ENCODE data around the gene PLEKHM3. TPM values are rescaled to one million over a fixed set of nuclear protein-coding genes. Genes with fewer than 3 reads are reported as not detected.

The PLEKHM3 gene
- total RNA-seq, 6 donors from 2014 or later, result 16.4 to 56.3 (median 28.6) TPM

GRCh38 chr2:207996848-207997247, 28.5 kb downstream of the PLEKHM3 start:
- Histone ChIP-seq H3K9me3 (no peaks in the 10 kb centered on the region), H3K4me3 (no peak overlapping the region), H3K27ac (no peak overlapping the region), H3K4me1 (peaks cover 2 to 21% (median 16%) of the 10 kb centered on the region in 4 donors), H3K27me3 (no peaks in the 10 kb centered on the region), H3K36me3 (peaks cover 0 to 30% (median 0%) of the 10 kb centered on the region in 4 donors)
- DNase-seq, result no peak
- TF ChIP-seq POLR2AphosphoS5 (IDR thresholded peaks at IDR 0.05) (no peak), EP300 (IDR thresholded peaks at IDR 0.05) (no peak), CTCF (IDR thresholded peaks at IDR 0.05) (no peak), POLR2A (IDR thresholded peaks at IDR 0.05) (no peak)
- 59 to 71% methylated on average over 2 of the region's 2 CpGs for WGBS, 2 donors
- no peak for ATAC-seq (ENCODE audit: low FRiP score in 2 of 2)

GRCh38 chr2:207995887-207996286, 29.4 kb downstream of the PLEKHM3 start:
- Histone ChIP-seq H3K27ac (no peak overlapping the region), H3K9me3 (no peaks in the 10 kb centered on the region), H3K4me3 (no peak overlapping the region), H3K27me3 (no peaks in the 10 kb centered on the region), H3K4me1 (peaks cover 0 to 16% (median 13%) of the 10 kb centered on the region in 4 donors), H3K36me3 (peaks cover 0 to 22% (median 0%) of the 10 kb centered on the region in 4 donors)
- DNase-seq (no peak), ATAC-seq (ENCODE audit: low FRiP score in 2 of 2) (no peak)
- WGBS, 2 donors, result 47 to 54% methylated on average over 3 of the region's 3 CpGs
- TF ChIP-seq CTCF (IDR thresholded peaks at IDR 0.05), result no peak
- TF ChIP-seq POLR2A (IDR thresholded peaks at IDR 0.05), result no peak
- no peak for TF ChIP-seq POLR2AphosphoS5 (IDR thresholded peaks at IDR 0.05)
- no peak for TF ChIP-seq EP300 (IDR thresholded peaks at IDR 0.05)

GRCh38 chr2:207993151-207993763, 32.1 kb downstream of the PLEKHM3 start:
- DNase-seq (no peak), ATAC-seq (ENCODE audit: low FRiP score in 2 of 2) (peak in 1 of 2 donors; percentile 54)
- no peak for TF ChIP-seq POLR2AphosphoS5 (IDR thresholded peaks at IDR 0.05)
- no peak for TF ChIP-seq EP300 (IDR thresholded peaks at IDR 0.05)
- no peak for TF ChIP-seq POLR2A (IDR thresholded peaks at IDR 0.05)
- TF ChIP-seq CTCF (IDR thresholded peaks at IDR 0.05), result no peak
- 94 to 96% methylated on average over 4 of the region's 4 CpGs for WGBS, 2 donors
- peaks cover 0 to 16% (median 13%) of the 10 kb centered on the region in 4 donors for H3K4me1 ChIP-seq
- H3K27ac ChIP-seq, result no peak overlapping the region
- H3K4me3 ChIP-seq, result no peak overlapping the region
- no peaks in the 10 kb centered on the region for H3K27me3 ChIP-seq
- no peaks in the 10 kb centered on the region for H3K9me3 ChIP-seq
- H3K36me3 ChIP-seq, result peaks cover 0 to 2% (median 0%) of the 10 kb centered on the region in 4 donors

- ATAC-seq (ENCODE audit: low FRiP score in 2 of 2) (no peak), DNase-seq (no peak)
- peaks cover 0 to 9% (median 4%) of the 10 kb centered on the region in 4 donors for H3K4me1 ChIP-seq
- peaks cover 0 to 2% (median 0%) of the 10 kb centered on the region in 4 donors for H3K36me3 ChIP-seq
- H3K27me3 ChIP-seq, result no peaks in the 10 kb centered on the region
- H3K9me3 ChIP-seq, result no peaks in the 10 kb centered on the region
- no peak overlapping the region for H3K4me3 ChIP-seq
- TF ChIP-seq EP300 (IDR thresholded peaks at IDR 0.05), result no peak
- no peak for TF ChIP-seq POLR2AphosphoS5 (IDR thresholded peaks at IDR 0.05)
- TF ChIP-seq CTCF (IDR thresholded peaks at IDR 0.05), result no peak
- no peak for TF ChIP-seq POLR2A (IDR thresholded peaks at IDR 0.05)
- 81 to 100% methylated on average over 1 of the region's 1 CpG for WGBS, 2 donors
- H3K27ac ChIP-seq, result no peak overlapping the region
Measured at GRCh38 chr2:207991944-207992343, 33.4 kb downstream of the PLEKHM3 start.

- H3K36me3 ChIP-seq, result peaks cover 0 to 2% (median 0%) of the 10 kb centered on the region in 4 donors
- no peak for ATAC-seq (ENCODE audit: low FRiP score in 2 of 2)
- no peak for DNase-seq
- peaks cover 0 to under 1% (median 0%) of the 10 kb centered on the region in 4 donors for H3K4me1 ChIP-seq
- no peak for TF ChIP-seq EP300 (IDR thresholded peaks at IDR 0.05)
- no peak for TF ChIP-seq POLR2AphosphoS5 (IDR thresholded peaks at IDR 0.05)
- TF ChIP-seq CTCF (IDR thresholded peaks at IDR 0.05), result no peak
- TF ChIP-seq POLR2A (IDR thresholded peaks at IDR 0.05), result no peak
- no peak overlapping the region for H3K4me3 ChIP-seq
- no peaks in the 10 kb centered on the region for H3K9me3 ChIP-seq
- H3K27me3 ChIP-seq, result no peaks in the 10 kb centered on the region
- H3K27ac ChIP-seq, result no peak overlapping the region
Measured at GRCh38 chr2:207990784-207991183, 34.5 kb downstream of the PLEKHM3 start.
